HEK293 (cell line): ENCODE data around the gene PSMD2.

Experiments
- CTCF ChIA-PET: fragments of 350-600 bp; formaldehyde crosslinking; extraction: SDS; loops from one replicate; lab custom pipeline; 2021; ENCODE audit warnings: antibody characterized with exemption; lab: Yijun Ruan, JAX
- POLR2A ChIA-PET: fragments of 300-600 bp; formaldehyde crosslinking; extraction: SDS; loops from one replicate; lab custom pipeline; 2020; ENCODE audit warnings: antibody characterized with exemption, inconsistent platforms; lab: Yijun Ruan, JAX
- H3K27ac ChIP-seq: fragments of 200-500 bp; sonication (Bioruptor generic); 2 replicates; pipeline ENCODE4 v1.5.1; 2014; ENCODE audit warnings: low read depth, low read length, control low read depth, inconsistent platforms; ENCODE audit errors: extremely low read depth
- H3K36me3 ChIP-seq, 2 experiments: fragments of 200-500 bp in 1 of 2; sonication (Bioruptor generic) in 1 of 2; 1 replicate in 1 of 2; 2 replicates in 1 of 2; pipeline ENCODE4 v1.5.1; 2014 to 2017; ENCODE audit warnings: inconsistent platforms in 2 of 2, low read length in 2 of 2; ENCODE audit not compliant: control insufficient read depth in 2 of 2, insufficient read depth in 1 of 2
- H3K4me1 ChIP-seq: fragments of 200-500 bp; sonication (Bioruptor generic); 2 replicates; pipeline ENCODE4 v1.5.1; 2014; ENCODE audit warnings: mild to moderate bottlenecking, low read length, inconsistent platforms; ENCODE audit not compliant: control insufficient read depth, insufficient read depth
- H3K4me3 ChIP-seq: 2 replicates; pipeline ENCODE4 v1.5.1; 2011; ENCODE audit warnings: low read depth, mild to moderate bottlenecking, control low read depth, low read length, moderate library complexity
- H3K9me3 ChIP-seq: fragments of 200-500 bp; sonication (Bioruptor generic); 2 replicates; pipeline ENCODE4 v1.5.1; 2014; ENCODE audit warnings: low read depth, low read length, inconsistent platforms; ENCODE audit not compliant: control insufficient read depth, insufficient read depth
- GFI1B ChIP-seq: fragments of 450-650 bp; formaldehyde crosslinking; IDR thresholded peaks from 2 replicates; pipeline ENCODE4 v1.5.1; 2016; ENCODE audit warnings: missing biosample characterization, missing genetic modification characterization
- GLI2 ChIP-seq: fragments of 450-650 bp; formaldehyde crosslinking; IDR thresholded peaks from 2 replicates; pipeline ENCODE4; 2017; ENCODE audit warnings: missing biosample characterization, missing genetic modification characterization, low read depth, borderline replicate concordance
- KLF16 ChIP-seq: fragments of 450-650 bp; formaldehyde crosslinking; IDR thresholded peaks from 2 replicates; pipeline ENCODE4 v1.5.1; 2017; ENCODE audit warnings: missing biosample characterization, missing genetic modification characterization
- PRDM1 ChIP-seq: fragments of 450-650 bp; formaldehyde crosslinking; IDR thresholded peaks from 2 replicates; pipeline ENCODE4; 2016; ENCODE audit warnings: missing biosample characterization, missing genetic modification characterization
- ZFP37 ChIP-seq: fragments of 450-650 bp; formaldehyde crosslinking; IDR thresholded peaks from 2 replicates; pipeline ENCODE4 v1.5.1; 2016; ENCODE audit warnings: missing biosample characterization, missing genetic modification characterization
- ZFP69B ChIP-seq: fragments of 450-650 bp; formaldehyde crosslinking; IDR thresholded peaks from 2 replicates; pipeline ENCODE4 v1.5.1; 2016; ENCODE audit warnings: missing biosample characterization, missing genetic modification characterization
- ZNF138 ChIP-seq: fragments of 450-650 bp; formaldehyde crosslinking; IDR thresholded peaks from 2 replicates; pipeline ENCODE4 v1.5.1; 2016; ENCODE audit warnings: missing biosample characterization, missing genetic modification characterization, borderline replicate concordance
- ZNF146 ChIP-seq: fragments of 450-650 bp; formaldehyde crosslinking; IDR thresholded peaks from 2 replicates; pipeline ENCODE4 v1.5.1; 2016; ENCODE audit warnings: missing biosample characterization, missing genetic modification characterization
- ZNF214 ChIP-seq: fragments of 450-650 bp; formaldehyde crosslinking; IDR thresholded peaks from 2 replicates; pipeline ENCODE4 v1.5.1; 2017; ENCODE audit warnings: missing biosample characterization, mild to moderate bottlenecking, missing genetic modification characterization, borderline replicate concordance
- ZNF223 ChIP-seq: fragments of 450-650 bp; formaldehyde crosslinking; IDR thresholded peaks from 2 replicates; pipeline ENCODE4 v1.5.1; 2016; ENCODE audit warnings: missing biosample characterization, missing genetic modification characterization
- ZNF23 ChIP-seq: fragments of 450-650 bp; formaldehyde crosslinking; IDR thresholded peaks from 2 replicates; pipeline ENCODE4 v1.5.1; 2016; ENCODE audit warnings: missing biosample characterization, missing genetic modification characterization, borderline replicate concordance
- ZNF473 ChIP-seq: fragments of 450-650 bp; formaldehyde crosslinking; IDR thresholded peaks from 2 replicates; pipeline ENCODE4 v1.5.1; 2017; ENCODE audit warnings: missing biosample characterization, missing genetic modification characterization
- ZNF596 ChIP-seq: fragments of 450-650 bp; IDR thresholded peaks from 2 replicates; pipeline ENCODE4 v1.5.0; 2018; ENCODE audit warnings: missing biosample characterization, mild to moderate bottlenecking, missing genetic modification characterization, moderate library complexity
- ZNF677 ChIP-seq: fragments of 450-650 bp; IDR thresholded peaks from 2 replicates; pipeline ENCODE4 v1.5.0; 2018; ENCODE audit warnings: missing biosample characterization, mild to moderate bottlenecking, missing genetic modification characterization, moderate library complexity
- ZNF785 ChIP-seq: fragments of 450-650 bp; formaldehyde crosslinking; IDR thresholded peaks from 2 replicates; pipeline ENCODE4 v1.5.1; 2016; ENCODE audit warnings: missing biosample characterization, missing genetic modification characterization
- TF ChIP-seq, protein P1 (sequence below): fragments of 450-650 bp; formaldehyde crosslinking; IDR thresholded peaks from 2 replicates; pipeline ENCODE4 v1.5.0; 2017; ENCODE audit warnings: missing biosample characterization, missing genetic modification characterization, borderline replicate concordance
- TF ChIP-seq, protein P2 (sequence below): fragments of 450-650 bp; formaldehyde crosslinking; IDR thresholded peaks from 2 replicates; pipeline ENCODE4 v1.5.1; 2016; ENCODE audit warnings: missing biosample characterization, missing genetic modification characterization

Gene PSMD2

GRCh38 chr3:184306341-184306972, 7.4 kb downstream of the PSMD2 start (continued):
- TF ChIP-seq, protein P1, sequence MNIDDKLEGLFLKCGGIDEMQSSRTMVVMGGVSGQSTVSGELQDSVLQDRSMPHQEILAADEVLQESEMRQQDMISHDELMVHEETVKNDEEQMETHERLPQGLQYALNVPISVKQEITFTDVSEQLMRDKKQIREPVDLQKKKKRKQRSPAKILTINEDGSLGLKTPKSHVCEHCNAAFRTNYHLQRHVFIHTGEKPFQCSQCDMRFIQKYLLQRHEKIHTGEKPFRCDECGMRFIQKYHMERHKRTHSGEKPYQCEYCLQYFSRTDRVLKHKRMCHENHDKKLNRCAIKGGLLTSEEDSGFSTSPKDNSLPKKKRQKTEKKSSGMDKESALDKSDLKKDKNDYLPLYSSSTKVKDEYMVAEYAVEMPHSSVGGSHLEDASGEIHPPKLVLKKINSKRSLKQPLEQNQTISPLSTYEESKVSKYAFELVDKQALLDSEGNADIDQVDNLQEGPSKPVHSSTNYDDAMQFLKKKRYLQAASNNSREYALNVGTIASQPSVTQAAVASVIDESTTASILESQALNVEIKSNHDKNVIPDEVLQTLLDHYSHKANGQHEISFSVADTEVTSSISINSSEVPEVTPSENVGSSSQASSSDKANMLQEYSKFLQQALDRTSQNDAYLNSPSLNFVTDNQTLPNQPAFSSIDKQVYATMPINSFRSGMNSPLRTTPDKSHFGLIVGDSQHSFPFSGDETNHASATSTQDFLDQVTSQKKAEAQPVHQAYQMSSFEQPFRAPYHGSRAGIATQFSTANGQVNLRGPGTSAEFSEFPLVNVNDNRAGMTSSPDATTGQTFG (tag by site-specific recombination) = no peak
- TF ChIP-seq GFI1B (tag by site-specific recombination) (no peak), ZNF138 (tag by site-specific recombination) (no peak), ZNF214 (no peak)

- no peaks in the 10 kb centered on the region for H3K9me3 ChIP-seq
- peaks cover 0 to 67% of the 10 kb centered on the region in 2 experiments; a peak in 2 of 3 replicates for H3K36me3 ChIP-seq
- no peak overlapping the region for H3K27ac ChIP-seq
- CTCF ChIA-PET = no interaction called here
- H3K4me3 ChIP-seq = no peak overlapping the region
- H3K4me1 ChIP-seq = no peaks in the 10 kb centered on the region
- POLR2A ChIA-PET = no interaction called here
- TF ChIP-seq GLI2 (tag by site-specific recombination) = no peak
These were observed 8.9 kb downstream of the PSMD2 start for GRCh38 chr3:184307915-184308314.

DNA sequence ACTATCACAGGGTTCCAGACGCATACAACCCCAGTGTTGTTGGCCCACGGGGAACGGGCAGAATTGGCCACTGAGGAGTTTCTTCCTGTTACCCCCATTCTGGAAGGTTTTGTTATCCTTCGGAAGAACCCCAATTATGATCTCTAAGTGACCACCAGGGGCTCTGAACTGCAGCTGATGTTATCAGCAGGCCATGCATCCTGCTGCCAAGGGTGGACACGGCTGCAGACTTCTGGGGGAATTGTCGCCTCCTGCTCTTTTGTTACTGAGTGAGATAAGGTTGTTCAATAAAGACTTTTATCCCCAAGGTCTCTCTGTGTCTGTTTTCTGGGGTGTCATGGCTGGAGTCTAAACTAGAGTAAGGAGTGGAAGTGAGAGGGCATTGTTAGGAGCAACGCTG, 9.7 kb downstream of the PSMD2 start:
- POLR2A ChIA-PET = no interaction called here
- H3K4me3 ChIP-seq = no peak overlapping the region
- peaks cover 0 to 59% of the 10 kb centered on the region in 2 experiments; a peak in 2 of 3 replicates for H3K36me3 ChIP-seq
- H3K4me1 ChIP-seq = no peaks in the 10 kb centered on the region
- no peak for TF ChIP-seq ZNF223 (tag by site-specific recombination)
- no peak for TF ChIP-seq ZNF677
- TF ChIP-seq ZNF785 (tag by site-specific recombination) = no peak
- no peak for TF ChIP-seq ZNF146
- no peak overlapping the region for H3K27ac ChIP-seq
- H3K9me3 ChIP-seq = no peaks in the 10 kb centered on the region
- CTCF ChIA-PET = interaction anchor here (0.6 kb wide), 1 partner anchor 13 kb away, joined by 3 read pairs; no protein-coding TSS in a partner anchor

GRCh38 chr3:184311633-184312032, 12.6 kb downstream of the PSMD2 start:
- ChIA-PET CTCF (interaction anchor here (0.6 kb wide), 1 partner anchor 25 kb away, joined by 3 read pairs; no protein-coding TSS in a partner anchor), POLR2A (interaction anchor here (1.4 kb wide), 1 partner anchor 9 kb away, joined by 3 read pairs; no protein-coding TSS in a partner anchor)
- 0 out of 2 replicates have a peak, but pooled peaks cover under 1% of the 10 kb centered on the region for H3K4me1 ChIP-seq

More at GRCh38 chr3:184311633-184312032, 12.6 kb downstream of the PSMD2 start:
- Histone ChIP-seq H3K4me3 (no peak overlapping the region), H3K36me3 (peaks cover 0 to 46% of the 10 kb centered on the region in 2 experiments; a peak in 2 of 3 replicates), H3K27ac (no peak overlapping the region), H3K9me3 (no peaks in the 10 kb centered on the region)
- no peak for TF ChIP-seq ZNF596 (tag by site-specific recombination)
- no peak for TF ChIP-seq ZNF23 (tag by site-specific recombination)
- no peak for TF ChIP-seq ZNF473 (tag by site-specific recombination)
- no peak for TF ChIP-seq ZFP37 (tag by site-specific recombination)
- 0 out of 2 replicates have a peak, but pooled peaks have one; percentile 55 for TF ChIP-seq ZFP69B
- TF ChIP-seq, protein P2, sequence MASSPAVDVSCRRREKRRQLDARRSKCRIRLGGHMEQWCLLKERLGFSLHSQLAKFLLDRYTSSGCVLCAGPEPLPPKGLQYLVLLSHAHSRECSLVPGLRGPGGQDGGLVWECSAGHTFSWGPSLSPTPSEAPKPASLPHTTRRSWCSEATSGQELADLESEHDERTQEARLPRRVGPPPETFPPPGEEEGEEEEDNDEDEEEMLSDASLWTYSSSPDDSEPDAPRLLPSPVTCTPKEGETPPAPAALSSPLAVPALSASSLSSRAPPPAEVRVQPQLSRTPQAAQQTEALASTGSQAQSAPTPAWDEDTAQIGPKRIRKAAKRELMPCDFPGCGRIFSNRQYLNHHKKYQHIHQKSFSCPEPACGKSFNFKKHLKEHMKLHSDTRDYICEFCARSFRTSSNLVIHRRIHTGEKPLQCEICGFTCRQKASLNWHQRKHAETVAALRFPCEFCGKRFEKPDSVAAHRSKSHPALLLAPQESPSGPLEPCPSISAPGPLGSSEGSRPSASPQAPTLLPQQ (tag by site-specific recombination) = peak; percentile 75
- no peak for TF ChIP-seq KLF16 (tag by site-specific recombination)
- 0 out of 2 replicates have a peak, but pooled peaks have one; percentile 17 for TF ChIP-seq PRDM1 (tag by site-specific recombination)
